Measurements from ENCODE around the gene HEMGN. TPM values are rescaled to one million over a fixed set of nuclear protein-coding genes. Genes with fewer than 3 reads are reported as not detected.
A peak's percentile ranks its signal among the peaks of the same experiment; 100 is the strongest.

The HEMGN gene
- total RNA-seq, 1 donor from 2014 or later: not detected

DNA sequence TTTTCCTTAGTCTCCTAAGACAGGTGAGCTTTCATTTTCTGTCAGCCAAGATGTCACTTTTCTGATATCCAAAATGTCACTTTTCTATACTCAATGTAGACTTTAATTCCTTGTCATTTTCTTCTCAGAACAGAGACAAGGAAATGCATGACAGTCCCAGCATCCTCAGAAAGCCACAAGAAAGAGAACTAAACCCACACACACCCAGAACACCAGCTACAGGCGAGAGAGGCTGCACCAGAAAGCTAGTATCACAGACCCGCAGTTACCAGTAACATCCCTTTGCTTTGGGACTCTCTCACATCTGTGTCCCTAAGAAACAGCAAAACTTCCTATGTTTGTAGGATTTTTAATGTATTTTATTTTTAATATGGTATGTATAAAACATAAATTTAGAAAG is 32.7 kb downstream of the HEMGN start:
- Mint-ChIP-seq H3K27me3 (ENCODE audit: unreplicated experiment) (no peaks in the 10 kb centered on the region), H3K9me3 (ENCODE audit: unreplicated experiment) (no peaks in the 10 kb centered on the region)

DNA sequence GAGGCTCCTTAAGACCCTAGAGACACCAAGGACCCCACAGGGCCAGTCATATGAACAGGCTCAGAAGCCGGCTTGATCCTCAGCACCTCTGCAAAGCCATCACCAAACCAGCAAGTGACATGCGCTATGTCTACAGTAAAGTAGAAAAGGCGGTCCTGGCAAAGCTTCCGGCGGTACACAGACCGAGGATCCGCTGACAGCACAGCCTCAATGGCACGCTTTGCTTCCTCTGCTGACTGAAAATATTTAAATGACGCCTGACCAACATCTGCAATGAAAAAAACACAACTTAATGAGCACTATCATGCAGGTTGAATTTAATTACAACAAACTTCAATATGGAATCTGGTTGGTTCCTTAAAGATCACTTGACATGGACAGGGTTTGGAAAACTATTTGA is 33.2 kb downstream of the HEMGN start:
- H3K36me3 Mint-ChIP-seq (ENCODE audit: unreplicated experiment): peaks cover 25% of the 10 kb centered on the region
- DNase-seq (ENCODE audit: extremely low spot score, unreplicated experiment): peak; percentile 54
- no peaks in the 10 kb centered on the region for H3K9me3 Mint-ChIP-seq (ENCODE audit: unreplicated experiment)
- H3K4me1 Mint-ChIP-seq (ENCODE audit: unreplicated experiment): no peaks in the 10 kb centered on the region
- TF ChIP-seq, protein P1, sequence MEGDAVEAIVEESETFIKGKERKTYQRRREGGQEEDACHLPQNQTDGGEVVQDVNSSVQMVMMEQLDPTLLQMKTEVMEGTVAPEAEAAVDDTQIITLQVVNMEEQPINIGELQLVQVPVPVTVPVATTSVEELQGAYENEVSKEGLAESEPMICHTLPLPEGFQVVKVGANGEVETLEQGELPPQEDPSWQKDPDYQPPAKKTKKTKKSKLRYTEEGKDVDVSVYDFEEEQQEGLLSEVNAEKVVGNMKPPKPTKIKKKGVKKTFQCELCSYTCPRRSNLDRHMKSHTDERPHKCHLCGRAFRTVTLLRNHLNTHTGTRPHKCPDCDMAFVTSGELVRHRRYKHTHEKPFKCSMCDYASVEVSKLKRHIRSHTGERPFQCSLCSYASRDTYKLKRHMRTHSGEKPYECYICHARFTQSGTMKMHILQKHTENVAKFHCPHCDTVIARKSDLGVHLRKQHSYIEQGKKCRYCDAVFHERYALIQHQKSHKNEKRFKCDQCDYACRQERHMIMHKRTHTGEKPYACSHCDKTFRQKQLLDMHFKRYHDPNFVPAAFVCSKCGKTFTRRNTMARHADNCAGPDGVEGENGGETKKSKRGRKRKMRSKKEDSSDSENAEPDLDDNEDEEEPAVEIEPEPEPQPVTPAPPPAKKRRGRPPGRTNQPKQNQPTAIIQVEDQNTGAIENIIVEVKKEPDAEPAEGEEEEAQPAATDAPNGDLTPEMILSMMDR (IDR thresholded peaks at IDR 0.05): no peak
- H3K4me3 Mint-ChIP-seq (ENCODE audit: unreplicated experiment): no peak overlapping the region
- no peak overlapping the region for H3K27ac Mint-ChIP-seq (ENCODE audit: unreplicated experiment)
- H3K27me3 Mint-ChIP-seq (ENCODE audit: unreplicated experiment): no peaks in the 10 kb centered on the region

More for the DNA sequence above, 32.7 kb downstream of the HEMGN start:
- DNase-seq (ENCODE audit: extremely low spot score, unreplicated experiment): no peak
- peaks cover 30% of the 10 kb centered on the region for H3K36me3 Mint-ChIP-seq (ENCODE audit: unreplicated experiment)
- no peak overlapping the region for H3K4me3 Mint-ChIP-seq (ENCODE audit: unreplicated experiment)
- TF ChIP-seq, protein P1 (IDR thresholded peaks at IDR 0.05): no peak
- H3K4me1 Mint-ChIP-seq (ENCODE audit: unreplicated experiment): no peaks in the 10 kb centered on the region
- H3K27ac Mint-ChIP-seq (ENCODE audit: unreplicated experiment): no peak overlapping the region

DNA sequence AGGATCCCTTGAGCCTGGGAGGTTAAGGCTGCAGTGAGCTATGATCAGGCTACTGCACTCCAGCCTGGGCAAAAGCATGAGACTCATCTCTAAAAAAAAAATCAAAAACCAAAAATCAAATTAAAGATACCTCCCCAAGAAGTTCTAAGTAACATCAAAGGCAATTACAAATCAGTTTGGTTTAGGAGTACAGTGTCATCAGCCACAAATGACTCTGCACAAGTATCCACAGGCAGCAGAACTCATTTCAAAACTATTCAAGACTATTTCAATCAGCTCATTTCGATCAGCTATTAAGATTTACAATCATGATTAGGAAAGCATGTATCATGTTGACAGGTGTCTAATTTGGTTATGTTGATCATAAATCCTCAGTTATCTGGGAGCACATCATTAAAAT is 34.8 kb downstream of the HEMGN start:
- Mint-ChIP-seq H3K27me3 (ENCODE audit: unreplicated experiment) (no peaks in the 10 kb centered on the region), H3K27ac (ENCODE audit: unreplicated experiment) (no peak overlapping the region), H3K9me3 (ENCODE audit: unreplicated experiment) (no peaks in the 10 kb centered on the region), H3K4me3 (ENCODE audit: unreplicated experiment) (no peak overlapping the region), H3K36me3 (ENCODE audit: unreplicated experiment) (peaks cover 17% of the 10 kb centered on the region), H3K4me1 (ENCODE audit: unreplicated experiment) (no peaks in the 10 kb centered on the region)
- TF ChIP-seq, protein P1 (IDR thresholded peaks at IDR 0.05): no peak
- DNase-seq (ENCODE audit: extremely low spot score, unreplicated experiment): no peak

DNA sequence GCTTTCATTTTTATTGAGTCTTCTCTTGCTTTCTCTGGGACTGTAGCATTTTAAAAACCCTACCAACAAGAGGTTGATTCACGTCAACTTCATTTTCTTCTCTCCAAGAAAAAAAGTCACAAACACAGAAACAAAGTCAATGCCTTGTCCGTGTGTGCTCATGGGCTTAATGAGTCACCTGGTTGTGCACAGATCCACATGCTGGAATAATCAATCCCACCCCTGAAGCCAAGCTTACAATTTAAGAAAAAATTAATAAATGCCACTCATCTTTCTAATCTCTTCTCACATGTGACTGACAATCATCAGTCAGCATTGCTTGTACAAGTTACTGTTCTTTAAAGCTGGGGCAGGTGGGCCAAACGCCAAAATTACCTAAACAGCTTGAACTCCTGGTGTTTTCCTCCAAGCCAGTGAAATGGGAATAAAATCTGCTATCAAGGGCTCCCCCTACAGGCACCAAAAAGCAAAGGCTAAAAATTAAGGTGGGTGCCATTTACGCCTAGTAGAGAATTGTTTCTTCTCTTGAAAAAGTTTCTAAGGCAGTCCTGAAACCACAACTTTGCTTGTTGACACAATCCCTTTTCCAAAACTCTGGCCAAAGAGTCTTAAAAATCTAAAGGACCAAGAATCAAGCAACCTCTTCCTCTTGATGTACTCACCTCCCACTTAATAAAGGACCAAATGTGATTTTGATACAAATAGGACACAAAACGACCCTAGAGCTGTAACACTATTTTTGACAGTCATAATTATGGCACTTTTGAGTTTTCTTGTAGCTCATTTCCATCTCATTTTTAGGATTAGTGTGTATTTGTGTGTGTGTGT is 37.0 kb downstream of the HEMGN start:
- H3K4me3 Mint-ChIP-seq (ENCODE audit: unreplicated experiment): no peak overlapping the region
- no peak overlapping the region for H3K27ac Mint-ChIP-seq (ENCODE audit: unreplicated experiment)
- DNase-seq (ENCODE audit: extremely low spot score, unreplicated experiment): no peak
- peaks cover 5% of the 10 kb centered on the region for H3K36me3 Mint-ChIP-seq (ENCODE audit: unreplicated experiment)
- TF ChIP-seq, protein P1 (IDR thresholded peaks at IDR 0.05): peak; percentile 74
- no peaks in the 10 kb centered on the region for H3K9me3 Mint-ChIP-seq (ENCODE audit: unreplicated experiment)
- H3K27me3 Mint-ChIP-seq (ENCODE audit: unreplicated experiment): no peaks in the 10 kb centered on the region
- no peaks in the 10 kb centered on the region for H3K4me1 Mint-ChIP-seq (ENCODE audit: unreplicated experiment)

DNA sequence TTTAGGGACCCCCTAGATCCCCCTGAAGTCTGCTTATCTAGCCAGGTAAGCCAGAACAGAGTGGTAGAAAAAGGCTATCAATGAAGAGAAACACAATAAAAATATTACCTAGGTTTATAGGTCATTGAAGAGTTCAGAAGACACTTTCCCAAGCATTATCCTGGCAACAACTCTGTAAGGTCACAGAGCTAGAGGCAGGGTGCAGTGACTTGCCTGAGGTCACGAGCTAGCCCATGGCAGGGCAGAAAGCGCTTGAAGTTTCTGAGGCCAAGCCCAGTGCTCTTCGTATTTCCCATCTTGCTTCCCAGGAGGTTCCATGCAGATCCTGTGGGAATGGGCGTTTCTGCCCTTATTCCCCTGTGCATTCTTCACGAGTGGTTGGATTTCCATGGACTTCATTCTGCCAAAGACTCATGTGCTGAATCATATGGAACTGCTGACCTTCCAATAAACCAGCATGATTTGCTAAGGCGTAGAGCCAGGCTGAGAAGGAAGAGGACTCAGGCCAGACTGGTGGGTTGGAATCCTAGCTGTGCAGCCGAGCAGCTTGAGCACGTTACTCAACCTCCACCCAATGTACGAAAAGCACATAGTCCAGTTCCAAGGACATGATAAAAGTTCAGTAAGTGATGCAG is 37.8 kb downstream of the HEMGN start:
- Mint-ChIP-seq H3K9me3 (ENCODE audit: unreplicated experiment) (no peaks in the 10 kb centered on the region), H3K36me3 (ENCODE audit: unreplicated experiment) (peaks cover 11% of the 10 kb centered on the region), H3K27me3 (ENCODE audit: unreplicated experiment) (no peaks in the 10 kb centered on the region), H3K4me3 (ENCODE audit: unreplicated experiment) (no peak overlapping the region), H3K4me1 (ENCODE audit: unreplicated experiment) (no peaks in the 10 kb centered on the region), H3K27ac (ENCODE audit: unreplicated experiment) (no peak overlapping the region)
- DNase-seq (ENCODE audit: extremely low spot score, unreplicated experiment): peak; percentile 57
- TF ChIP-seq, protein P1 (IDR thresholded peaks at IDR 0.05): no peak
